ENCODE data around the gene CALU.

Gene CALU

DNA sequence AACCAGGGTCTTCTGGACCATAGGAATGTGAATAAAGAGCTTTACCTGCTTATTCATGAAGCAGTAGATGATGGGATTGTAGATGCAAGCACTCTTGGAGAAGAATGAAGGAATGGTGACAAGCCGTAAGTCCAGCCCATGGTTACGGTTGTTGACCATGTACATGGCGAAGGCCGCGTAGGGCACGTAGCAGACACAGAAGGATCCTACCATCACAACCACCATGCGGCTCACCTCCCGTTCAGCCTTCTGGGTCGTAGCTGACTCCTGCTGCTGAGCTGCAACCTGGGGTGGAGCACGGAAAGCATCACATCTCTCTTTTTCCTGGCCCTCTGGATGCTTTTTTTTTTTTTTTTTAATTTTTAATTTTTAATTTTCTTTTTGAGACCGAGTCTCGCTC lies 34.4 kb downstream of the CALU start:
- TF ChIP-seq, protein P1, sequence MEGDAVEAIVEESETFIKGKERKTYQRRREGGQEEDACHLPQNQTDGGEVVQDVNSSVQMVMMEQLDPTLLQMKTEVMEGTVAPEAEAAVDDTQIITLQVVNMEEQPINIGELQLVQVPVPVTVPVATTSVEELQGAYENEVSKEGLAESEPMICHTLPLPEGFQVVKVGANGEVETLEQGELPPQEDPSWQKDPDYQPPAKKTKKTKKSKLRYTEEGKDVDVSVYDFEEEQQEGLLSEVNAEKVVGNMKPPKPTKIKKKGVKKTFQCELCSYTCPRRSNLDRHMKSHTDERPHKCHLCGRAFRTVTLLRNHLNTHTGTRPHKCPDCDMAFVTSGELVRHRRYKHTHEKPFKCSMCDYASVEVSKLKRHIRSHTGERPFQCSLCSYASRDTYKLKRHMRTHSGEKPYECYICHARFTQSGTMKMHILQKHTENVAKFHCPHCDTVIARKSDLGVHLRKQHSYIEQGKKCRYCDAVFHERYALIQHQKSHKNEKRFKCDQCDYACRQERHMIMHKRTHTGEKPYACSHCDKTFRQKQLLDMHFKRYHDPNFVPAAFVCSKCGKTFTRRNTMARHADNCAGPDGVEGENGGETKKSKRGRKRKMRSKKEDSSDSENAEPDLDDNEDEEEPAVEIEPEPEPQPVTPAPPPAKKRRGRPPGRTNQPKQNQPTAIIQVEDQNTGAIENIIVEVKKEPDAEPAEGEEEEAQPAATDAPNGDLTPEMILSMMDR (IDR thresholded peaks at IDR 0.05; ENCODE audit: low read length, missing control alignments) = no peak
- H3K4me3 ChIP-seq (replicated peaks; ENCODE audit: low read depth, low read length) = no peak overlapping the region
- no peak for DNase-seq (ENCODE audit: low read depth)

DNA sequence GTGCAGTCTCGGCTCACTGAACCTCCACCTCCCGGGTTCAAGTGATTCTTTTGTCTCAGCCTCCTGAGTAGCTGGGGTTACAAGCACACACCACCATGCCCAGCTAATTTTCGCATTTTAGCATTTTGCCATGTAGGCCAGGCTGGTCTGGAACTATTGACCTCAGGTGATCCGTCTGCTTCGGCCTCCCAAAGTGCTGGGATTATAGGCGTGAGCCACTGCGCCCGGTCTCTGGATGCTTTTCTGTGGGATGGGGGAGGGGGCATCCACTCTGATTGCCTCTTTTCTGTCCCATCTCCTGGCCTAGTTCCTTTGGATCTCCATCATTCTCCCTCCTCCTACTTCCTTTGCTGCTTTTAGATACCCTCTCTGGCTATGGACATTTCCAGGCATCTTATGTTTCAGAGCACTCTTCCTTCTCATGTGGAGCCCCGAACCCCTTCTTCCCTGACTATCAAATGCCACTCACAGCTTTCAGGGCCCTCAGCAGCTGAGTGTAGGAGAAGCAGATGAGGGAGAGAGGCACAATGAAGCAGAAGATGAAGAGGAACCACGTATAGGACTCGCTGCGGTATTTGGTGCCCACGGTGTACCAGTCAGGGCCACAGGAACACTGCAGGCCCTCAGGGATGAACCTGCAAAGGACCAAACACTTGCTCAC lies 35.0 kb downstream of the CALU start:
- no peak for DNase-seq (ENCODE audit: low read depth)
- no peak overlapping the region for H3K4me3 ChIP-seq (replicated peaks; ENCODE audit: low read depth, low read length)
- TF ChIP-seq, protein P1 (IDR thresholded peaks at IDR 0.05; ENCODE audit: low read length, missing control alignments) = no peak

DNA sequence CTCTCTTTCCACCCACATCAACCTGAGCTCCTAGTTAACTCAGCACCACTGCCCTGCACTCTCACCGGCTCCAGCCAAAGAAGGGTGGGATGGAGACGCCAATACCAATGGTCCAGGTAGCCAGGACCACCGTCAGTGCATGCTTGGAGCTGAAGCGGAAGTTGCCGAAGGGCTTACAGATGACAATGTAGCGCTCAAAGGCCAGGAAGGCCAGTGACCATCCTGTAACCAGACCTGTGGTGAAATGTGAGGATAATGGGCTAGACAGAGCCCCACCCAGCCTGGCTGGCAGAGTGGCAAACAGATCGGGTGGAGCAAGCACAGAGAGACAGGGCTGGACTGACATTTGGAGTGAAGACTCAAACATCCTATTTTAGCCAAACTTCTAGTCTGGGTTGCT lies 35.8 kb downstream of the CALU start:
- H3K4me3 ChIP-seq (replicated peaks; ENCODE audit: low read depth, low read length) = no peak overlapping the region
- TF ChIP-seq, protein P1 (IDR thresholded peaks at IDR 0.05; ENCODE audit: low read length, missing control alignments) = no peak
- DNase-seq (ENCODE audit: low read depth) = no peak

DNA sequence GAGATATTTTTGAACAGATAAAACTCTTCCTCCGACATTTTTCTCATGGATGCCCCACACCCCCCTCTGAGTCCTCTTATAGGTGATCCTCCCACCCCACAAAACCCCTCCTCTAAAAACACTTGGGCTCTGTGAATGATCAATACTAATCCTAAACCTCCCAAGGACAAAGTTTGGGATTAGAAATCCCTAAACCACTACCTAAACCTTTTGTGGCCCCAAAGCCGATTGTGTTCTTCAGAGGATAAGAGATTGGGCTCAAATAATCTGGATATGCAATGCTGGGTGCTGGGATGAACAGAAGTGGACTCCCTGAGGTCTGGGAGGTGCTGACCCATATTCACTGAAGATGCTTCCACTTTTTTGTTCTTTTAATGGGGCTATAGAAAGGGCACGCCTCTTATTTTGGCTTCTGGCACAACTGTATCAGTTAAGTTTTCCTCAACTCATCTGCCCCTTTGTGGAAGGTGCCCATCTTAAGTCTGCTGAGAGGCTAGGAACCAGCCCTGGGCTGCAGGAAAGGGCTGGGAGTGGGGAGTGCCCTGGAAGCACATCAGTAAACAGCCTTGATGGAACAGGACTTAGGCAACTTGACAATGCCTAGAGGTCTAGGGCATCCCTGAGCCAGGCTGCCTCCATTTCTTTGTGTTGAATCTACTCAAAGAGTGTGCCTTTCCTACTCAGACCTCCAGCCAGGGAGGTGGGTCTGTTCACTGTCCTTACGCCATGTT lies 36.8 kb downstream of the CALU start, which contains the start of gene OPN1SW:
Gene OPN1SW (minus strand): TSS at position 51 of the 731 bp plus-strand sequence. CDS start 13 bp downstream, at position 38.
- DNase-seq (ENCODE audit: low read depth) = no peak
- H3K4me3 ChIP-seq (replicated peaks; ENCODE audit: low read depth, low read length) = no peak within 1 kb of the TSS
- TF ChIP-seq, protein P1 (IDR thresholded peaks at IDR 0.05; ENCODE audit: low read length, missing control alignments) = no peak

DNA sequence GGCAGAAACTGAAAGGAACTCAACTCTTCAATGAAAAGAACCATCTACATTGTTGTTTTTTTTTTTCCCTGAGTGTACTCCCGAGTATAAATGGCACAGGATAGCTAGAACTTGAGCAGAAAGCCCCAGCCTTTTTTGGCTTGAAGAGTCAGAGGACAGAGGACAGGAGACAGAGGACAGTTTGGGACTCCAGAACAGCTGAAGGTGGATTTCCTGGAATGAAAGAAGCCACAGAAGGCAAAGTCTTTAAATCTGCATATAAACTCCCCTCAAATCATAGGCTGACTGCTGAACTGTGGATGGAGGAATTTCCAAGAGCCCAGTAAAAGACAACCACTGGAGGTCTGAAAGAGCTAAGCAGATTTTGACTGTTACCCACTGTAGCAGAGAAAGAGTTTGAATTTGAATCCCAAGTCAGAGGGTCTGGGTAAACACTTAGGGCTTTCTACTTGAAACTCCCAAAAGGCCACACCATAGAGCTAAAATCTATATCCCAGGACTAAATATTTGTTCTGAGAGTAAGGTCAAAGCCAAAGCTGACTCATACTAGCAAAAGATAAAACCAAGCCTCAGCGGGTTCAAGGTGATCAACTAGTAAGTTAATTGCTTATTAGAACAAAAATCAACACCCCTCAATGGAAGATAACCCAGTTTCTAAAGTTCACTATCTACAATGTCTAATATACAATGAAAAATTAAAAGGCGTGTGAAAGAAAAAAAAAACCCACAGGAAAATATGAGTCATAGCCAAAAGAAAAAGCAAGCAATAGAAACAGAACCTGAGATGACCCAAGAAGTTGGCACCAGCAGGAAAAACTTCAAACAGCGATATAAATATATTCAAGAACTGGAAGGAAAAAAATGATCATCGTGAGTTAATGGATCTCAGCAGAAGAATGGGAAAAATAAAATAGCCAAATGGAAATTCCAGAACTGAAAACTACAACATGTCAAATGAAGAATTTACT lies 38.3 kb downstream of the CALU start:
- TF ChIP-seq, protein P1 (IDR thresholded peaks at IDR 0.05; ENCODE audit: low read length, missing control alignments) = no peak
- no peak overlapping the region for H3K4me3 ChIP-seq (replicated peaks; ENCODE audit: low read depth, low read length)
- peak; percentile 29 for DNase-seq (ENCODE audit: low read depth)

DNA sequence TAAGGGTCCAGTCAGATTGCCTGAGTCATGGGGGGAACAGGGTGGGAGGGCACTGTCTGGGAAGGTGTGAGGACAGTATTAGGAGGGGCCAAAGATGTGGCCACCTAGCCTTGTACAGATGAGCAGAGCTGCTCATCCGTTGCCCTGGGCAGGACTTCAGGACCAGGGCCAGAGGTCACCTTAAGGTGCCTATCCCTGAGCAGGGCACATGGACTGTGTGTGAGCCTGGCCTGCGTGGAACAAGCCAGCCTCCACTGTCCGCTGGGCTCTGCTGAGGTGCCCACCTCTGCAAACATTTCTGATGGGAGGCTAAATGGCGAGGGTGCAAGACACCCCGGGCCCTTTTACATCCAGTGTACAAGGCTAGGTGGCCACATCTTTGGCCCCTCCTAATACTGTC lies 39.8 kb downstream of the CALU start:
- TF ChIP-seq, protein P1 (IDR thresholded peaks at IDR 0.05; ENCODE audit: low read length, missing control alignments) = no peak
- no peak for DNase-seq (ENCODE audit: low read depth)
- no peak overlapping the region for H3K4me3 ChIP-seq (replicated peaks; ENCODE audit: low read depth, low read length)

Data from fibroblast of pulmonary artery (primary cell).